ENCODE measurements around the gene TPRA1. TPM values are rescaled to one million over a fixed set of nuclear protein-coding genes. Genes with fewer than 3 reads are reported as not detected.

Gene TPRA1
- total and polyA plus RNA-seq, 2 of the 4 experiments (the other 2 are of a cell fraction): 17.9 to 40.1 TPM

- H2AFZ ChIP-seq (replicated peaks; ENCODE audit: low read length, poor library complexity): no peak overlapping the region
- peaks cover 8% of the 10 kb centered on the region for H3K4me1 ChIP-seq (ENCODE audit: control insufficient read depth, insufficient read depth, low read length)
- H3K4me2 ChIP-seq (ENCODE audit: low read depth, low read length): no peak overlapping the region
- no peak overlapping the region for H4K91ac ChIP-seq (ENCODE audit: insufficient read depth, low read depth, low read length)
- H3K9ac ChIP-seq (ENCODE audit: low read depth, low read length): no peak overlapping the region
- no peak overlapping the region for H3K4me3 ChIP-seq (ENCODE audit: insufficient read depth, low read depth, low read length)
- no peak overlapping the region for H3K56ac ChIP-seq (ENCODE audit: extremely low read depth, insufficient read depth, low read length)
- no peak overlapping the region for H4K8ac ChIP-seq (ENCODE audit: low read depth in 2 of 2, low read length in 2 of 2)
- H3K27me3 ChIP-seq (ENCODE audit: control insufficient read depth, insufficient read depth, low read length): no peaks in the 10 kb centered on the region
- TF ChIP-seq SMC3 (IDR thresholded peaks at IDR 0.05; ENCODE audit: low read depth, low read length) (no peak), RCOR1 (IDR thresholded peaks at IDR 0.05; ENCODE audit: insufficient replicate concordance, low read length) (no peak), CHD1 (IDR thresholded peaks at IDR 0.05; ENCODE audit: low read depth, low read length) (no peak), RAD21 (IDR thresholded peaks at IDR 0.05; ENCODE audit: low read length) (no peak), MAFK (IDR thresholded peaks at IDR 0.05; ENCODE audit: low read depth, low read length) (no peak), MAZ (IDR thresholded peaks at IDR 0.05; ENCODE audit: borderline replicate concordance, low read depth, low read length) (no peak), FOS (IDR thresholded peaks at IDR 0.05; ENCODE audit: low read depth, low read length) (no peak), USF2 (IDR thresholded peaks at IDR 0.05; ENCODE audit: low read depth, low read length) (no peak)
- H3K79me1 ChIP-seq (ENCODE audit: low read depth in 1 of 2, low read length in 2 of 2): 0 out of 4 replicates have a peak, but pooled peaks cover 0 to 7% of the 10 kb centered on the region in 2 experiments
- ATAC-seq (ENCODE audit: low read depth): no peak
- POLR2A ChIA-PET (ENCODE audit: unreplicated experiment): no interaction called here
- H4K20me1 ChIP-seq (ENCODE audit: insufficient read depth, low read length): no peaks in the 10 kb centered on the region
- CTCF ChIA-PET: interaction anchor here (1.0 kb wide), 1 partner anchor 44 kb away, joined by 5 read pairs; no protein-coding TSS in a partner anchor
- H2AK5ac ChIP-seq (ENCODE audit: low read depth, low read length): no peak overlapping the region
- in situ Hi-C loops (cut with MboI; ENCODE audit: low sequenced_read_pairs): no loop called here
- H3K27ac ChIP-seq (ENCODE audit: insufficient read depth, low read length): no peak overlapping the region
- dilution Hi-C loops (cut with HindIII; ENCODE audit: low sequenced_read_pairs, unreplicated experiment): no loop called here
- H4K5ac ChIP-seq (ENCODE audit: low read depth, low read length): no peak overlapping the region
- H3K9me1 ChIP-seq (ENCODE audit: insufficient read depth, low read length): peaks cover 4% of the 10 kb centered on the region; the same call in 1 of the 2 replicates
- no peak overlapping the region for H2BK15ac ChIP-seq (ENCODE audit: low read depth, low read length)
- H3K4ac ChIP-seq (ENCODE audit: low read depth, low read length): no peak overlapping the region
- intact Hi-C loops (cut with micrococcal nuclease): no loop called here
- no TSS peak for BruUV-seq (replicated peaks)
- no peak overlapping the region for H2BK120ac ChIP-seq (ENCODE audit: low read depth, low read length)
- H3K9me3 ChIP-seq (ENCODE audit: control insufficient read depth, insufficient read depth, low read length): no peaks in the 10 kb centered on the region
- H3K23ac ChIP-seq (ENCODE audit: low read depth, low read length): no peak overlapping the region
- no peak overlapping the region for H2BK5ac ChIP-seq (ENCODE audit: low read depth, low read length, poor library complexity, severe bottlenecking)
- no peak overlapping the region for H3K14ac ChIP-seq (replicated peaks; ENCODE audit: low read depth, low read length)
- no peak overlapping the region for H3K18ac ChIP-seq (ENCODE audit: low read depth, low read length)
- DNase-seq: no peak
- WGBS, 2 experiments (ENCODE audit: extremely low coverage in 2 of 2, insufficient read length in 1 of 2): 97% methylated on average over 10 of the region's 14 CpGs; no CpG with 5 or more reads in 1 of the 2 experiments
- no peak overlapping the region for H2BK20ac ChIP-seq (ENCODE audit: low read depth, low read length)
- H3K36me3 ChIP-seq (ENCODE audit: control insufficient read depth, insufficient read depth, low read length): peaks cover 33% of the 10 kb centered on the region
- no peak overlapping the region for H2AK9ac ChIP-seq (replicated peaks; ENCODE audit: low read depth, low read length, poor library complexity)
These were observed 17.8 kb upstream of the TPRA1 start for GRCh38 chr3:127608362-127608718.
